Measurements from ENCODE around the gene COL10A1. TPM values are rescaled to one million over a fixed set of nuclear protein-coding genes. Genes with fewer than 3 reads are reported as not detected.

The COL10A1 gene
- total and polyA plus RNA-seq, 3 donors from 2014 or later, result 0.06 to 0.34 (median 0.16) TPM

- WGBS, 2 donors, result 83 to 86% methylated on average over 7 of the region's 7 CpGs
- H3K9me3 ChIP-seq, result no peaks in the 10 kb centered on the region
- intact Hi-C loops (cut with DNase I; ENCODE audit: low total_unique reads), result no loop called here
- no peak for DNase-seq
- no peak overlapping the region for H3K4me3 ChIP-seq
- no peak overlapping the region for H3K27ac ChIP-seq
- H3K27me3 ChIP-seq, result no peaks in the 10 kb centered on the region
- TF ChIP-seq POLR2A (IDR thresholded peaks at IDR 0.05), result no peak
- TF ChIP-seq, protein P1, sequence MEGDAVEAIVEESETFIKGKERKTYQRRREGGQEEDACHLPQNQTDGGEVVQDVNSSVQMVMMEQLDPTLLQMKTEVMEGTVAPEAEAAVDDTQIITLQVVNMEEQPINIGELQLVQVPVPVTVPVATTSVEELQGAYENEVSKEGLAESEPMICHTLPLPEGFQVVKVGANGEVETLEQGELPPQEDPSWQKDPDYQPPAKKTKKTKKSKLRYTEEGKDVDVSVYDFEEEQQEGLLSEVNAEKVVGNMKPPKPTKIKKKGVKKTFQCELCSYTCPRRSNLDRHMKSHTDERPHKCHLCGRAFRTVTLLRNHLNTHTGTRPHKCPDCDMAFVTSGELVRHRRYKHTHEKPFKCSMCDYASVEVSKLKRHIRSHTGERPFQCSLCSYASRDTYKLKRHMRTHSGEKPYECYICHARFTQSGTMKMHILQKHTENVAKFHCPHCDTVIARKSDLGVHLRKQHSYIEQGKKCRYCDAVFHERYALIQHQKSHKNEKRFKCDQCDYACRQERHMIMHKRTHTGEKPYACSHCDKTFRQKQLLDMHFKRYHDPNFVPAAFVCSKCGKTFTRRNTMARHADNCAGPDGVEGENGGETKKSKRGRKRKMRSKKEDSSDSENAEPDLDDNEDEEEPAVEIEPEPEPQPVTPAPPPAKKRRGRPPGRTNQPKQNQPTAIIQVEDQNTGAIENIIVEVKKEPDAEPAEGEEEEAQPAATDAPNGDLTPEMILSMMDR (IDR thresholded peaks at IDR 0.05), result no peak
- no peaks in the 10 kb centered on the region for H3K36me3 ChIP-seq (ENCODE audit: low read depth, missing control alignments)
- peaks cover 3% of the 10 kb centered on the region for H3K4me1 ChIP-seq
These were observed 31.9 kb downstream of the COL10A1 start for GRCh38 chr6:116094041-116094440.

DNA sequence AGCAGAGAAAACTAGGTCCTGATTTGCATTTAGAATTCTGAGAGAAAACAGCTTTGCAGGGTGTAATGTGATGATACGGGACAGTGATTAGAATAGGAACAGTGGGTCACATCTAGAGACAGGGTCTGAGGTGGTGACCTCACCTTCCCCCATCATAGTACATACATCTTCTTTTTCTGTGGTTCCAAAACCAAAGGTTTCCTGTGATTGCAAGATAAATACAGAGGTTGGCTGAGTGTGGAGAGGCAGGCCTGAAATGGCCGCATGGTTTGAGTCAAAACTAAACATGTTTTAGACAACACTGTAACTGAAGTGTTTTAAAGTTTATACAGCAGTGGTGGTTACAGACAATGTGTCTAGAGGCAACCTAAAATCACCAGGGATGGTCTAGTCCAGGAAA, 35.7 kb downstream of the COL10A1 start:
- Histone ChIP-seq H3K9me3 (no peaks in the 10 kb centered on the region), H3K36me3 (ENCODE audit: low read depth, missing control alignments) (no peaks in the 10 kb centered on the region), H3K4me1 (no peaks in the 10 kb centered on the region), H3K27me3 (no peaks in the 10 kb centered on the region), H3K4me3 (no peak overlapping the region), H3K27ac (no peak overlapping the region)
- no peak for TF ChIP-seq POLR2A (IDR thresholded peaks at IDR 0.05)
- TF ChIP-seq, protein P1 (IDR thresholded peaks at IDR 0.05), result no peak
- 88 to 92% methylated on average over 2 of the region's 2 CpGs for WGBS, 2 donors
- intact Hi-C loops (cut with DNase I; ENCODE audit: low total_unique reads), result no loop called here
- no peak for DNase-seq

DNA sequence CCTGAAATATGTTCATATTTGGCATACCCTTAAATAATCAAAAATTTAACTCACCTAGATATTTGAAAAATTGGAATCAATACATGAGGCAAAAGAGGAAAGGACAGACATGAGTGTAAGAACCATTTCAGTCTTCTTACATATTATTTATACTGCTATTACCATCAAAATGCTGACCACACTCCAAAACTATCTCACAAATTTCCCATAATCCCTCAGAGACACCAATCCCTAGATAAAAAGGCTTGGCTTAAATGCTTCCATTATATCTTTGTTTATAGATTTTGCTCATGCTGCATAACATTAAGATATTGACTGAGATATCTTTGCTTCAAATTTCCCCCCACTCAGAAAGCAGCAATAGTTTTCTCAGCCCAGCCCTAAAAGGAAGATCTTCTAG, 37.0 kb downstream of the COL10A1 start:
- Histone ChIP-seq H3K27ac (no peak overlapping the region), H3K4me3 (no peak overlapping the region), H3K4me1 (no peaks in the 10 kb centered on the region), H3K9me3 (no peaks in the 10 kb centered on the region), H3K36me3 (ENCODE audit: low read depth, missing control alignments) (no peaks in the 10 kb centered on the region), H3K27me3 (no peaks in the 10 kb centered on the region)
- no peak for DNase-seq
- TF ChIP-seq POLR2A (IDR thresholded peaks at IDR 0.05), result no peak
- TF ChIP-seq, protein P1 (IDR thresholded peaks at IDR 0.05), result no peak
- intact Hi-C loops (cut with DNase I; ENCODE audit: low total_unique reads), result no loop called here

GRCh38 chr6:116087437-116088027, 38.4 kb downstream of the COL10A1 start:
- H3K36me3 ChIP-seq (ENCODE audit: low read depth, missing control alignments), result no peaks in the 10 kb centered on the region
- H3K4me3 ChIP-seq, result no peak overlapping the region
- H3K27me3 ChIP-seq, result no peaks in the 10 kb centered on the region
- no peak for DNase-seq
- no peak for TF ChIP-seq POLR2A (IDR thresholded peaks at IDR 0.05)
- TF ChIP-seq, protein P1 (IDR thresholded peaks at IDR 0.05), result no peak
- intact Hi-C loops (cut with DNase I; ENCODE audit: low total_unique reads), result no loop called here
- H3K9me3 ChIP-seq, result no peaks in the 10 kb centered on the region
- no peak overlapping the region for H3K27ac ChIP-seq
- H3K4me1 ChIP-seq, result no peaks in the 10 kb centered on the region
- WGBS, 2 donors, result 73 to 75% methylated on average over 4 of the region's 4 CpGs

- Histone ChIP-seq H3K4me1 (no peaks in the 10 kb centered on the region), H3K36me3 (ENCODE audit: low read depth, missing control alignments) (no peaks in the 10 kb centered on the region), H3K27ac (no peak overlapping the region), H3K9me3 (no peaks in the 10 kb centered on the region), H3K4me3 (no peak overlapping the region), H3K27me3 (no peaks in the 10 kb centered on the region)
- intact Hi-C loops (cut with DNase I; ENCODE audit: low total_unique reads), result no loop called here
- no peak for DNase-seq
- TF ChIP-seq, protein P1 (IDR thresholded peaks at IDR 0.05), result no peak
- no peak for TF ChIP-seq POLR2A (IDR thresholded peaks at IDR 0.05)
- WGBS, 2 donors, result 83 to 90% methylated on average over 2 of the region's 2 CpGs
These were observed 41.6 kb downstream of the COL10A1 start for GRCh38 chr6:116084284-116084683.
